Activated CD8-positive, alpha-beta memory T cell treated with anti-CD3 and anti-CD28 coated beads, Interleukin-2, amount 50 U/mL, for 24 hours (primary cell): ENCODE results near the gene RBM10.

Experiments used
- DNase-seq: peaks from one replicate; pipeline ENCODE4 v3.0.0-alpha.2; 2020; ENCODE audit errors: extremely low read depth

The RBM10 gene

GRCh38 chrX:47175588-47175980 is 30.6 kb downstream of the RBM10 start:
- no peak for DNase-seq

- DNase-seq: no peak
These were observed 31.2 kb downstream of the RBM10 start for GRCh38 chrX:47176101-47176740.

DNA sequence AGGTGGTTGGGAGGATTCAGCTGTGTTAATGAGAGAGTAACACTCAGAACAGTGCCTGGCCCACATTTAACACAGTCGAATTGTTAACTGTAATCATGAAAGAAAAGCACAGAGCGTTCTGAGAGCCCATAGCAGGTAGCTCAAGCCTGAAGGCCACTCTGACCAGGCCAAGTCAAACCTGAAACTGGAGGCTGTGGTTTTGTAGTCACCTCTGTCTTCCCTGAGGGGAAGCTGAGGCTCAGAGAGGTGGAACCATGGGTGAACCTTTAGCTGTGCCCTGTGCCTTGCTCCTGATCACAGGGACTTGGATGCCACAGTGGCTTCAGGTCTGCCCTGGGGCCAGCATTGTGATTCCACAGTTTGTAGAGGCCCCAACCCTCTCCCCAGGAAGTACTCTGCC is 32.1 kb downstream of the RBM10 start:
- DNase-seq: no peak

DNA sequence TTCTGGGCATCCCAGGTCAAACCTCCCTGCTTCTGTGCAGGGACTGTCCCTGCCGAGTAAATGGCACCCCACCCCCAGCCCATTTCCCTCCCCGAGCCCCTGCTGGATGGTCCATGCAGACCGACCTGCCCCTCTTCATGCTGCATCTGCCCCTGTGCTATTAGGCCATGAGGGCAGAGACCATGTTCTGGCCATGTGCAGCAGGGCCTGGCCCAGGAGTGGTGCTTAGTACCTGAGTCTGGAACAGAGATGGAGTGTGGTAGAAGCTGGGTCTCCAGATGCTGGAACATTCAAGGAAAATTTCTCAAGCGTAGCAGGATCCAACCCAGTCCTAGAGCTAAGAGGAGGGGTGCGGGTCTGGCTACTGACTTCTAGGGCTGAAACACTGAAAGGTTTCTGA is 33.3 kb downstream of the RBM10 start:
- DNase-seq: no peak

DNA sequence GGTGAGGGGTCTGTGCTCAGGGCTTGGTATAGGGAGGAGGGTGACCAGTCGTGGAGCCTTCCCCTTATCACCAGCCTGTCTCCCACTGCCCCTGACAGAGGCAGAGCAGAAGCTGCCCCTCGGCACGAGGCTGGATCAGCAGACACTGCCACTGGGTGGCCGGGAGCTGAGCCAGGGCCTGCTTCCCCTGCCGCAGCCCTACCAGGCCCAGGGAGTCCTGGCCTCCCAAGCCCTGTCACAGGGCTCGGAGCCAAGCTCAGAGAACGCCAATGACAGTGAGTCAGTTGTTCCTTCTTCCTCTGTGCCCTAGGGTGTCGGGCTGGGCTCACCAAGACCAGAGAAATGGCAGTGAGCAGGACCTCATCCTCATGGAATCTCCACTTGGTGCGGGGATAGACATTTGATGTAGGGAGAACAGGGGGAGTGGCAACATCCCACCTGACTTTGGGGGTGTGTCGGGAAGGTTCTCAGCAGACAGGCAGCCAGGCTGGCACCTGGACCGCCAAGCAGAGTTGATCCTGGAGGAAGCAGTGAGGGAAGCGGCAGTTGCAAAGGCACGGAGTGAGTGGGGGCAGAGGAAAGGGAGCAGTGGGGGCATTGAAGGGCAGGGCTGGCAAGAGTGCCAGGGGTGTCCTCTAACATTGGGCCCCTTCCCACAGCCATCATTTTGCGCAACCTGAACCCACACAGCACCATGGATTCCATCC is 34.4 kb downstream of the RBM10 start:
- DNase-seq: no peak

GRCh38 chrX:47179928-47180255 is 34.9 kb downstream of the RBM10 start:
- no peak for DNase-seq

DNA sequence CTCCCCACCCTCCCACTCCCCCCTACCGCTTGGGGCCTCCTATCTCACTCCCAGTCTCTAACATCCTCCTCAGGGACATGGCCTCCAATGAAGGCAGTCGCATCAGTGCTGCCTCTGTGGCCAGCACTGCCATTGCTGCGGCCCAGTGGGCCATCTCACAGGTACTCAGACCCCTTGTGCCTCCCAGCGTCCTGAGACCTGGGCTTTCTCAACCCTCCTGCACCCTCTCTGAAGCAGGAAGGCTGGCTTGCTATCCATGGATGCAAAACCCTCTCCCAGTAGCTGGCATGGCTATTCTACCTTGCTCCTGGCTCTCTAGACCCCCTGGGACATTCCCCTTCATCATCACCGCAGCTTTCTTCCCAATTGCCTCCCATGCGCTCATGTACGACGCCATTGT is 35.3 kb downstream of the RBM10 start:
- DNase-seq: no peak

- DNase-seq: no peak
These were observed 36.3 kb downstream of the RBM10 start for GRCh38 chrX:47181301-47181700.

DNA sequence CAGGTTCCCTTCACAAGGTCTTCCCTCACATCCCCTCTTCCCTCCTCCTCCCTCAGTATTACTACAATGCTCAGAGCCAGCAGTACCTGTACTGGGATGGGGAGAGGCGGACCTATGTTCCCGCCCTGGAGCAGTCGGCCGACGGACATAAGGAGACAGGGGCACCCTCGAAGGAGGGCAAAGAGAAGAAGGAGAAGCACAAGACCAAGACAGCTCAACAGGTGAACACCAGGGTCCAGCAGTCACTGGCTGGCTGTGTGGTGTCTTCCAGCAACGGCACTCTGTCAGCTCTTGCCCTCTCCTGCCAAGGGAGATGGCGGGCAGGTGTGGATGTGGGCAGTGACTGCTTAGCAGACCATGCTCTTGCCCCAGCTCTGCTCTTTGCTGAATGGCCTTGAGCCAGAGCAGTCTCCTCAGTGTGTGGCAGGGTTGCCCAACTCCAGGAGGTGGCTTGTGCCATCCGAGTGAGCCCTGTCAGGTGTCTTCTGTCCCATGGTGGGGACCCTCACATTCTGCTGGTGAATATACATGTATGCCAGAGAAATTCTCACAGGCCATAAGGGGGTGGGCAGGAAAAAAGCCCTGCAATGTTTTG is 37.2 kb downstream of the RBM10 start:
- no peak for DNase-seq

DNA sequence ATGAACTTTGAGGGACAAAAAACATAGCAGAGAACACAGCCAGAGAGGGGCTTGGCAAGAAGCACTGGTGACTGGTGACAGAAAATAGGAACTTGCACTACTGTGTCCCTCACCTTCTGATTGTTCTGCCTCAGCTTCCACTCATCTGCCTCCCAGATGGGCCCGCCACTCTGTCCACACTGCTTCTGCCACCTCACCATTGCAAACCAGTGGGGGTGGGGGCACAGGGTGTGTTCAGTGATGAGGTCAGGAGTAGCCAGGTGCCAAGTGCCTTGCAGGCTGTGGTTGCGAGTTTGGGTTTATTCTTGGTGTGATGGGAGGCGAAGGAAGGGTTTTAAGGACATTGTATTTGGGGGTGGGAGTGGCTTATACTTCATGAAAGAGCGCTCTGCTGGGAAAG is 39.5 kb downstream of the RBM10 start:
- DNase-seq: no peak

DNA sequence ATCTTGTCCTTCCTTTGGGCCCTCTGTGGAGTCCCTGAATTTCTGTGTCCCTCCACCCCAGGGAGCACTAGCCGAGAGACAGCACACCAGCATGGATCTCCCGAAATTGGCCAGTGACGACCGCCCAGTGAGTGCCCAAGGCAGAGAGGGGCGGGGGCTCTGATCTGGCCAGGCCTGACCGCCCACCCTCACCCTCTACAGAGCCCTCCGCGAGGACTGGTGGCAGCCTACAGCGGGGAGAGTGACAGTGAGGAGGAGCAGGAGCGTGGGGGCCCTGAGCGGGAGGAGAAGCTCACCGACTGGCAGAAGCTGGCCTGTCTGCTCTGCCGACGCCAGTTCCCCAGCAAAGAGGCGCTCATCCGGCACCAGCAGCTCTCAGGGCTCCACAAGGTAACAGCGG is 40.2 kb downstream of the RBM10 start:
- DNase-seq: no peak

DNA sequence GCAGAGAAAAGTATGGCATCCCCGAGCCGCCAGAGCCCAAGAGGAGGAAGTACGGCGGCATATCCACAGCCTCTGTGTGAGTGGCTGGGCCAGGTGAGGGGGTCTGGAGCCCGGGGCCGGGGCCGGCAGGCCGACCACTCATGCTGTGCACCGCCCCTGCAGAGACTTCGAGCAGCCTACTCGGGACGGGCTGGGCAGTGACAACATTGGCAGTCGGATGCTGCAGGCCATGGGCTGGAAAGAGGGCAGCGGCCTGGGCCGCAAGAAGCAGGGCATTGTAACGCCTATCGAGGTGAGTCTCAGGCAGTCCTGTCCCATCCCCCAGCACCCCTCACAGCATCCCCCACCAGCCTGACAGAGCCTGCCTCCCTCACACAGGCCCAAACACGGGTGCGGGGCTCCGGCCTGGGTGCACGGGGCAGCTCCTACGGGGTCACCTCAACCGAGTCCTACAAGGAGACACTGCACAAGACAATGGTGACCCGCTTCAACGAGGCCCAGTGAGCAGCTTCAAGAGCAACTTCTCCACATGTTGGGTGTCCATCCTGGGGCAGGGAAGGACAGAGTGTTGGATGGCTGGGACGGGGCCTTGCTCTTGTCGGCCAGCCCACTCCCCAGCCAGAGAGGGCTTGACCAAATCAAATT is 41.2 kb downstream of the RBM10 start:
- DNase-seq: no peak

GRCh38 chrX:47187106-47187677 is 42.2 kb downstream of the RBM10 start:
- no peak for DNase-seq

- DNase-seq: no peak
These were observed 44.9 kb downstream of the RBM10 start for GRCh38 chrX:47189906-47190305.

- DNase-seq: peak; percentile 67
These were observed 45.6 kb downstream of the RBM10 start for GRCh38 chrX:47190445-47191269.

DNA sequence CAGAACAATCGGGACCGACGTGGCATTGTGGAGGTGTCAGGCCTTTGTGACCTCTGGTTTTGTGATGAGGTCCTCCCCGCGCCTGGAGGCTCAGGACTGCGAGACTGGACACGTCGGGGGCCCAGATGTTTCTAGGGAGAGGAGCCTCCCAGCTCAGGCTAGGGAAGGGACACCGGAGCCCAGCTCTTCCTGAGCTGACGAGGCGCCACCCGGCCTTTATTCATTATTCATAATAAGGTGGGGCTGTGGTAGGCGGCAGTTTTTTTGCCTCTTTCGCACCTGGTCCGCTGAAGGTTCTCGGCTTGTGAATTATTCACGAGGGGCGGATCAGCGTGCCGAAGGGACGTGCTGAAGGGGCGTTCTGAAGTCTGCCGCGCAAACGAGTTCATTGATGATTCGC is 46.3 kb downstream of the RBM10 start:
- no peak for DNase-seq

- no peak for DNase-seq
These were observed 46.9 kb downstream of the RBM10 start for GRCh38 chrX:47191806-47192401.

DNA sequence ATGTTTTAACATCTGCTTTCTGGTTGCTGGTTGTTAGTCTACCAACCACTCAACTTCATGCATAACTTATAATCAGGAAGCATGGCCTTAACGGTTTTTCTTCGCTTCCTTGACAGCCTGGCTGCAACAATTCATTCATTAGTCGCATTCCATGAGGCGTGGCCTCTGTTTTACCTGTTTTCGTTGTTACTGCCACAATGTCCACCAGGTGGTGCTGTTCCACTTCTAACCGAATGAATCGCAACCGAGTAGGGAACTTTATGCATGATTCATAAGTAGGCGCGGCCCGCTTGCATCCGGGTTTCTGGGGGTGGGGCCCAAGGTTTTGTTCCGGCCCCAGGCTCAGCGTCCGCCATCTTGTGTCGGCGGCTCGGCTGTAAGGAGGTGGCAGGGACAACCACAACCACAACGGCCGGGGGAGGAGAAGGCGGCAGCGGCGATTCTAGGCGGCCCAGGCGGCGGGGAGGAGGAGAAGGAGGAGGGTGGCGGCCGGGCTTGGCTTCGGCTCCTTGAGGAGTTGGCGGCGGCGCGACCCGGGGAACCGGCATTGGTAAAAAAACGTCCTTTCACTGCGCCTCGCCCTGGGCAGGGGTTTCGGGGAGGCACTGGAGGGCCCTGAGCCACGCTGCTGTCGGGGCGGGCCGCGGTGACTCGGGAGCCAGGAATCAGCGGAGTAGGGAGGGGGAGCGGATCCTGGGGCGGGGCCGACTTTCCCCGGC is 48.6 kb downstream of the RBM10 start, which contains the start of gene UBA1:
UBA1 (plus strand) TSS at position 355 of the 719 bp plus-strand sequence. CDS start 4,974 bp downstream, outside the sequence.
- peak; percentile 74 for DNase-seq

GRCh38 chrX:47194194-47194787 is 49.3 kb downstream of the RBM10 start:
- no peak for DNase-seq

DNA sequence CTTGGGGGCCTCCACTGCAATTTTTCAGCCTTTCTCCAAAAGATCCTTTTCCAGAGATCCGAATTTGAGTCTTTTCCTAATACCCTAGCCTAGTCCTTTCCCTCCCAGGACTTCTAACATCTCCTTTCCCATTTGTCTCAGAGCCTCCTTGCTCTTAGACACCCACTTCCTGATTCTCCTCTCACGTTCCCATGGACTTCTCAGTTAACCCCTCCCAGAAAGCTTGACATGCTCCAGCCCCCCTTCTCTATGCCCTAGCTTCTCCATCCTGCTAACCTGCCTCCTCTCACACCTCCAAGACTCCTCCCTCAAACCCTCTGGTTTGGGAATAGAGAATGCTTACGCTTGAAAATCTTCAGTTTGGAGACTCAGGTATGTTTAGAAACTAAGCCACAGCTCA is 51.1 kb downstream of the RBM10 start:
- DNase-seq: no peak
